Stimulated activated memory B cell treated with anti-CD40 and anti-IgM and Interleukin-4, amounts not matched to agents 10 μg/mL and 1 μg/mL and 100 μg/mL, for 72 hours (primary cell): ENCODE measurements around the gene HORMAD2.

Experiments used
- ATAC-seq: fragments of 150-1000 bp; cut with Tn5 transposase; 2 replicates; pipeline ENCODE4 v1.10.0; 2021
- H3K27ac Mint-ChIP-seq: one replicate; pipeline ENCODE4 v1.8.0; 2022; ENCODE audit warnings: mild to moderate bottlenecking, mixed read lengths
- H3K27me3 Mint-ChIP-seq: one replicate; pipeline ENCODE4 v1.8.0; 2022; ENCODE audit warnings: mixed read lengths
- H3K36me3 Mint-ChIP-seq: one replicate; pipeline ENCODE4 v1.8.0; 2022; ENCODE audit warnings: mixed read lengths
- H3K4me1 Mint-ChIP-seq: one replicate; pipeline ENCODE4 v1.8.0; 2022; ENCODE audit warnings: mixed read lengths
- H3K4me3 Mint-ChIP-seq: one replicate; pipeline ENCODE4 v1.8.0; 2022; ENCODE audit warnings: mild to moderate bottlenecking, moderate library complexity, mixed read lengths
- H3K9me3 Mint-ChIP-seq: one replicate; pipeline ENCODE4 v1.8.0; 2022; ENCODE audit warnings: mixed read lengths

HORMAD2 gene

DNA sequence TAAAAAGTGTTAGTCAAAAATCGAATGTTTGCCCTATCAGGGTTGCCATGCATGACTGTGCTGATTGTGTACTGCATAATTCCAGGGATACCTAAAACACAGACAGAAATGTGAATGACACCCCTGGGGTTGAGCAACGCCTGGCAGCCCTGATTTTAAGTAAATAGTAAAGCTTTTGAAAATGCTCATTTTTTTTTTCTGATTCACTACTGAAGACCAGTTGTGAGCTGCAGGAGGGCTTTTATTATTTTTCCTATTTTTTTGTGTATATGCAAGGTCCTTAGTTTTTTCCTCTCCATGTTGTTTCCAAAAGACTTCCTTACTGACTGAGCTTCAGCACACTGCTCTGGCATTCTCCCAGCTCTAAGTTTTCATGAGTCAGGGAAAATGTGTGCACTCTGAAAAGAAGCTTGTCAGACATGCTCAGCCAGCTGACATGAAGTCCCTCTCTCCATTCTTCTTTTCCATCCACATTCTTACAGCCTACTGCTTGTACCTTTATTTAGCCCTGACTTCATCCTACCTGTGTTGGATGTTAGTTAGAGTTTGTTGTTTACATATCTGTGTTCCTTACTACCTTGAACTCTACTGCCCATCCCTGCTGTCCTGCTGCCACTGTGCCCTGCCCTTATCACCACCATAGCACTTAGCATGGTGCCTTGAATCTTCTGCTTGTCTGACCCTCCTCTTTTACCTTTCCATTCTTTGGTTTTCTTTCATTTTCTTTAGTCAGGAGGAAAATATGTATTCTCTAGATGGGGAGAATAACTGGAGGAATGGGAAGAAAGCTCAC lies 79.5 kb downstream of the HORMAD2 start:
- no peaks in the 10 kb centered on the region for H3K9me3 Mint-ChIP-seq
- no peaks in the 10 kb centered on the region for H3K4me1 Mint-ChIP-seq
- no peak for ATAC-seq
- H3K27me3 Mint-ChIP-seq = peaks cover 30% of the 10 kb centered on the region
- no peak overlapping the region for H3K4me3 Mint-ChIP-seq
- no peaks in the 10 kb centered on the region for H3K36me3 Mint-ChIP-seq
- H3K27ac Mint-ChIP-seq = no peak overlapping the region

DNA sequence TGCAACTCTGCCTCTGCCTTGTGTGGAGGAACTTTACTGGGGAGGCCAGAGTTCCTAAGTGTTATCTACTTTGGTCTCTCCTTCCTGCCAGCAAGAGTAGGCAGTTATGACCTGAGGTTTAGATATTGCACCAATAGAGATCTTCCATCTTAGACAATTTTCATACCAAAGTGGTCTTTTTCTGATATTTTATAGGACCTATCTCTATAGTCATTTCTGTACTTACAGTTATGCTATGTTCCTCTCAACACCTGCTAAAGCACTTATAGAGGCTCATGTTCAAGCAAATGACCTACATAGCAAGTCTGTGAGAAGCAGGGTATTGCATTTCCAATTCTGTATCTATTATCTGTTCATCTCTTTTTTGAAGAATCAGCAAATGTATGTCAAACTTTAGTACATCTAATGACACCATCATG lies 80.8 kb downstream of the HORMAD2 start:
- no peaks in the 10 kb centered on the region for H3K9me3 Mint-ChIP-seq
- H3K27me3 Mint-ChIP-seq = peaks cover 36% of the 10 kb centered on the region
- H3K36me3 Mint-ChIP-seq = no peaks in the 10 kb centered on the region
- H3K4me1 Mint-ChIP-seq = no peaks in the 10 kb centered on the region
- no peak for ATAC-seq
- H3K4me3 Mint-ChIP-seq = no peak overlapping the region
- no peak overlapping the region for H3K27ac Mint-ChIP-seq

- no peak overlapping the region for H3K4me3 Mint-ChIP-seq
- H3K36me3 Mint-ChIP-seq = no peaks in the 10 kb centered on the region
- H3K9me3 Mint-ChIP-seq = no peaks in the 10 kb centered on the region
- no peak for ATAC-seq
- H3K27ac Mint-ChIP-seq = no peak overlapping the region
- peaks cover 27% of the 10 kb centered on the region for H3K27me3 Mint-ChIP-seq
- no peaks in the 10 kb centered on the region for H3K4me1 Mint-ChIP-seq
These were observed 87.0 kb downstream of the HORMAD2 start for GRCh38 chr22:30167296-30167695.

GRCh38 chr22:30167734-30168133 lies 87.5 kb downstream of the HORMAD2 start:
- Mint-ChIP-seq H3K4me3 (no peak overlapping the region), H3K36me3 (no peaks in the 10 kb centered on the region), H3K4me1 (no peaks in the 10 kb centered on the region), H3K27ac (no peak overlapping the region), H3K27me3 (peaks cover 31% of the 10 kb centered on the region), H3K9me3 (no peaks in the 10 kb centered on the region)
- ATAC-seq = no peak

- Mint-ChIP-seq H3K4me1 (no peaks in the 10 kb centered on the region), H3K27me3 (peaks cover 33% of the 10 kb centered on the region), H3K36me3 (no peaks in the 10 kb centered on the region), H3K27ac (no peak overlapping the region), H3K4me3 (no peak overlapping the region), H3K9me3 (no peaks in the 10 kb centered on the region)
- no peak for ATAC-seq
These were observed 88.7 kb downstream of the HORMAD2 start for GRCh38 chr22:30169002-30169401.

GRCh38 chr22:30170129-30170528 lies 89.9 kb downstream of the HORMAD2 start:
- Mint-ChIP-seq H3K27ac (no peak overlapping the region), H3K4me1 (no peaks in the 10 kb centered on the region), H3K9me3 (no peaks in the 10 kb centered on the region), H3K36me3 (no peaks in the 10 kb centered on the region), H3K27me3 (peaks cover 23% of the 10 kb centered on the region), H3K4me3 (no peak overlapping the region)
- ATAC-seq = no peak

GRCh38 chr22:30171008-30171407 lies 90.7 kb downstream of the HORMAD2 start:
- Mint-ChIP-seq H3K27me3 (peaks cover 21% of the 10 kb centered on the region), H3K4me1 (no peaks in the 10 kb centered on the region), H3K4me3 (no peak overlapping the region), H3K27ac (no peak overlapping the region), H3K36me3 (no peaks in the 10 kb centered on the region), H3K9me3 (no peaks in the 10 kb centered on the region)
- no peak for ATAC-seq

DNA sequence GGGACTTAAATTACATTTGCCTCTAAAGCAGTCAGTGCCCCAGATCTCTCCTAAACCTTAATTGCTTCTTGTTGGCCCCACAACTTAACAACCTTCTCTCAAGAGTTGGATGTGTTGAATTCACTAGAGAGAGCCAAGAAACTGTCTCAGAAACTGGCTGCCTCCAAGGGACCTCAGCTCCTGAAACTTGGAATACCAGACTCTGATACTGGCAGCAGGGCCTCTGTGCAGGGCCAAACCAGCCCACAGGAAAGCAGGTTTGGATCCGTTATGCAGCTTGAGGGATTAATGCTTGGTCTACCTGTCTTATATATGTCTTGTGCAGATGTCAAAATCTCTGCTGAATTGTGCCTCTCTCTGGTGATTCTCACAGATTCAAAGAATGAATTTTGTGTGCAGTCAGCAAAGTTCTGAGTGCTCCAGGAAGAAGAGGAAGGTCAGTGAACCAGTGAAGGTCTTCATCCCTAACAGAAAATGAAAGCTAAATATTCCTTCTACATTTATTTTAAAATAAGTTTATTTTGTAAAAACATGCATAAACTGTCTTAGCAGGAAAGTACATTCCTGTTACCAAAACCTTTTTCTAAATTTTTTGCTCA lies 95.5 kb downstream of the HORMAD2 start:
- no peak overlapping the region for H3K4me3 Mint-ChIP-seq
- H3K27me3 Mint-ChIP-seq = peaks cover 15% of the 10 kb centered on the region
- ATAC-seq = no peak
- no peaks in the 10 kb centered on the region for H3K4me1 Mint-ChIP-seq
- no peaks in the 10 kb centered on the region for H3K9me3 Mint-ChIP-seq
- no peak overlapping the region for H3K27ac Mint-ChIP-seq
- H3K36me3 Mint-ChIP-seq = no peaks in the 10 kb centered on the region

DNA sequence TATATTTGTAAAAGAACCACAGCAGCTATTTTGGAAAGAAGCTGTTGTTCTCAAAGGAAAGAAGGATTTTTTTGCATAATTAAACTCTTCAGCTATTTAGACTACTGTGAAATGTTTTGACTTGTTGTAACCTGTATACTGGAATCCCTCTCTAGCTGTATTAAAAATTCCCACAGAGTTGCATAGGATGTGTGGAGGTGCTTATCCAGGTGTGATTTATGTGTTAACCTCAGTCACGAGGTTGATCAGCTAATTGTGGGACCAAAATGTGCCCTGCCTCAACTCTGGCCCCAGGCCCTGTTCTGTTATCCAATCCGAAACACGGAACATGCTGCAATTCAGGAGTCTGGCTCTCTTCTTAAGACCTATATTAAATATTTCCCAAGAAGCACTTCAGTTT lies 96.2 kb downstream of the HORMAD2 start:
- no peak for ATAC-seq
- Mint-ChIP-seq H3K27ac (no peak overlapping the region), H3K4me3 (no peak overlapping the region), H3K27me3 (peaks cover 22% of the 10 kb centered on the region), H3K36me3 (no peaks in the 10 kb centered on the region), H3K4me1 (no peaks in the 10 kb centered on the region), H3K9me3 (no peaks in the 10 kb centered on the region)

DNA sequence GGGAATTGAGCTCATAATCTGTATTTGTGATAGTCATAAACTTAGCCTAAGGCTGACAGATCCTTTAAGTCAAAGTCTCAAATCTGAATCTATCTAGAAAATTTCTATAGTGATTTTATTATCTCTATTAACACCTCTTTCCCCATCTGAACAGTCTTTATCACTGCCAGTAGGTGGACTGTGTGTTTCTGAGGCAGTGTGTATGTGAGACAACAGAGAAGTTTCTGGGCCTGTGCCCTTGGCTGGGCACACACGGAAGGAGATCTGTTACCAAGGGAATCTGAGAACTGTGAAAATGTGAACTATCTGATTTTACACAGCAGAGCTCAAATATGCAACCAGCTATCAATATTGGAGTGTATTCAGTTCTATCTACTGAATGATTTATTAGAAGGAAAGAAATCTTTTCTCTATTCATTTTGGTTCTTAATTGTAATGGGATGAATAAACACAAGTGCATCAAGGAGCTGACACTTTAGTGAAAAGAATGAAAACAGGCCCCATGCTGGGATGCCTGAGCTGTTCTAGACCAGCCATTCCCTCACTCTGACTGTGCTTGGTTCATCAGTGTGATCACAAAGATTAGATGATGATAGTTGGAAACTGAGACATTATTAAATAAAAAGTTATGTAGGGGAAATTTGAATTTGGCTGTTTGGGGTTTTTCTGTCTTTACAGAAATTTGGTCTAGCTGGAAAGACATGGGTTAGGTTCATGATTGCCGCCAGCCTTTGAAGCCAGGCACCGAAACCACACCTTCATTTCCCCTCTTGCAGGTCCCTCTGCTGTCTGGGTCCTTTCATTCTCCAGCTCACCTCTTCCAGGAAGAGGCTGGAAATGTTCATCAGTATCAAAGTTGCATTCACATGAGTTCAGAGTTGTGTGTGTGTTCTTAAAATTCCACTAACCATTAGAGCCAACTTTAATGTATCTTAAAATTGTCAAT lies 98.2 kb downstream of the HORMAD2 start:
- Mint-ChIP-seq H3K4me1 (no peaks in the 10 kb centered on the region), H3K4me3 (no peak overlapping the region), H3K27me3 (peaks cover 15% of the 10 kb centered on the region), H3K36me3 (no peaks in the 10 kb centered on the region), H3K9me3 (no peaks in the 10 kb centered on the region), H3K27ac (no peak overlapping the region)
- ATAC-seq = no peak

- H3K36me3 Mint-ChIP-seq = no peaks in the 10 kb centered on the region
- H3K9me3 Mint-ChIP-seq = no peaks in the 10 kb centered on the region
- no peak for ATAC-seq
- H3K27ac Mint-ChIP-seq = no peak overlapping the region
- H3K4me1 Mint-ChIP-seq = no peaks in the 10 kb centered on the region
- peaks cover 13% of the 10 kb centered on the region for H3K27me3 Mint-ChIP-seq
- no peak overlapping the region for H3K4me3 Mint-ChIP-seq
These were observed 100.4 kb downstream of the HORMAD2 start for GRCh38 chr22:30180616-30181015.

DNA sequence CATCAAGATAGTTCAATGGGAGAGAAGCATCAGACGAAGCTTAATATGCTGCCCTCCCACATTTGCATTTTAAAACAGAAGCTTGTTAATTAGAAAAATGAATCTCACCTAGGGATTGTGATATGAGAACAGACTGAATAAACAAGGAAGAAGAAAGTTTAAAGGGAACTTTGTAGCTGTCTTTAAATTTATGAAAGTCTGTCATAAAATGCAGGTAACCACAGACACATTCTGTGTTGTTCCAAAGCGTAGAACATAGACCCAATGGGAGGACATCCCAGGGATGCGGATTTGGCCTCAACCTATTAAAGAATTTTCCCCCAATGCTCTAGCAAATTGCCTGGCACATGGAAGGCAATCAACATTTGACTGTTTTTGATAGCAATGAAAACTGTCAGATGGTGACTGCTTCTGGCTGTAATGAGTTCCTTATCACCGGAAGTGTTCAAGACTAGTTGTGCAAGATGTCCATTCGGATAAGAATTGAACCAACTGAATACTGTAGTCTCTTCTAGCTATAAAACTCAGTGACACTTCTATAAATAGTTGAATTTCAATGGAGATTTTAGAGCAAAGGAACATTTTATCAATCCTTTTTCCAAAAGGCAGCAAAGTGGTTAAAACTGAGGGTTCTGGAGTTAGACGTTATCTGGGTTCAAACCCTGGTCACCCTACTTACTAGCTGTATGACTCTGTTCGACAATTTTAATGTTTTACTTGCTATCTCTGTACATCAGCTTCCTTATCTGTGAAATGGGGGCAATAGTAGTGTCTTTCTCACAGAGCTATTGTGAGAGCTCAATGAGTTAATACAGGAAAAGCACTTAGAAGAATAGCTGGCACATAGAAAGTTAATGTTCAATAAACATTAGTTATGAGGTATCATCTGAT lies 101.4 kb downstream of the HORMAD2 start:
- Mint-ChIP-seq H3K27me3 (peaks cover 13% of the 10 kb centered on the region), H3K4me3 (no peak overlapping the region), H3K9me3 (no peaks in the 10 kb centered on the region), H3K36me3 (no peaks in the 10 kb centered on the region), H3K4me1 (no peaks in the 10 kb centered on the region), H3K27ac (no peak overlapping the region)
- no peak for ATAC-seq

DNA sequence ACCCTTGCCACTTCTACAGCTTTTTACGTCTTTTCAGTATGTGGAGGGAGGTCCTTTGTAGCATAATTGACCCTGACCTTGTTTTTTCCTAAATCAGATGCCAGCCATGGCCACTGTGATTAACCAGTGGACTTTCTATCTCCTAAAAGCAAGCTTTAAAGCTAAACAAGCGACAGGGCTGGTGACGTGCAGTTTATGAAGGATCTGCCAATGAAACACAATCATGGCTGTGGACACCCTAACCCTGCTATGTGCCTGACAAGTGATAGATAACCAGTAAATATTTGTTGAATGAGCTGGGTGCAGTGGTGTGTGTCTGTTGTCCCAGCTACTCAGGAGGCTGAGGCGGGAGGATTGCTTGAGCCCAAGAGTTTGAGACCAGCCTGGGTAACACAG lies 102.1 kb downstream of the HORMAD2 start:
- no peaks in the 10 kb centered on the region for H3K36me3 Mint-ChIP-seq
- H3K27ac Mint-ChIP-seq = no peak overlapping the region
- no peaks in the 10 kb centered on the region for H3K4me1 Mint-ChIP-seq
- no peak for ATAC-seq
- H3K4me3 Mint-ChIP-seq = no peak overlapping the region
- peaks cover 13% of the 10 kb centered on the region for H3K27me3 Mint-ChIP-seq
- no peaks in the 10 kb centered on the region for H3K9me3 Mint-ChIP-seq

DNA sequence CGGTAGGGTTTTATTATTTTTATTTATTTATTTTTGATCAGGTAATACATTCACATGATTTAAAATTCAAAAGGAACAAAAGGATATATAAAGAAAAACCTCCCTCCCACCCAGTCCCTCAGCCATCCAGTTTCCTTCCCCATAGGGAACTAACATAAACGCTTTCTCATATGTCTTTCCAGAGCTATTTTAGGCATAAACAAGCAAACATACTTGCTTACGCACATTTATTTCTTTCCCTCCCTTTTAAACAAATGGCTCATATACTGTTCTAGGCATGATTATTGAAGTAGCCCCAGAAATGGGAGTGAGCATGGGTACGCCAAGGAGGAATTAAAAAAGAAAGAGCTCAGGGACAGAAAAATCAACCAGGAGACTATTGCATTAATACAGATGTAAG lies 102.6 kb downstream of the HORMAD2 start:
- no peak overlapping the region for H3K4me3 Mint-ChIP-seq
- H3K4me1 Mint-ChIP-seq = no peaks in the 10 kb centered on the region
- H3K9me3 Mint-ChIP-seq = no peaks in the 10 kb centered on the region
- H3K36me3 Mint-ChIP-seq = no peaks in the 10 kb centered on the region
- H3K27me3 Mint-ChIP-seq = peaks cover 13% of the 10 kb centered on the region
- no peak overlapping the region for H3K27ac Mint-ChIP-seq
- no peak for ATAC-seq

- ATAC-seq = no peak
- H3K27me3 Mint-ChIP-seq = peaks cover 13% of the 10 kb centered on the region
- H3K27ac Mint-ChIP-seq = no peak overlapping the region
- H3K4me1 Mint-ChIP-seq = no peaks in the 10 kb centered on the region
- no peaks in the 10 kb centered on the region for H3K9me3 Mint-ChIP-seq
- H3K36me3 Mint-ChIP-seq = no peaks in the 10 kb centered on the region
- no peak overlapping the region for H3K4me3 Mint-ChIP-seq
These were observed 103.0 kb downstream of the HORMAD2 start for GRCh38 chr22:30183271-30183670.
